Endothelial cell (in vitro differentiated cells): ENCODE measurements around the gene TEKT3. TPM values are rescaled to one million over a fixed set of nuclear protein-coding genes. Genes with fewer than 3 reads are reported as not detected.

Experiments
- DNase-seq: peaks from one replicate; pipeline ENCODE4 v3.0.0; 2021; ENCODE audit warnings: low spot score
- H3K27ac Mint-ChIP-seq: one replicate; pipeline ENCODE4 v1.8.0; 2021; ENCODE audit warnings: mixed read lengths, inconsistent platforms; ENCODE audit not compliant: unreplicated experiment
- H3K27me3 Mint-ChIP-seq: one replicate; pipeline ENCODE4 v1.8.0; 2021; ENCODE audit warnings: mild to moderate bottlenecking, moderate library complexity, mixed read lengths, inconsistent platforms; ENCODE audit not compliant: unreplicated experiment
- H3K36me3 Mint-ChIP-seq: one replicate; pipeline ENCODE4 v1.8.0; 2021; ENCODE audit warnings: mild to moderate bottlenecking, low read depth, mixed read lengths, inconsistent platforms; ENCODE audit not compliant: unreplicated experiment
- H3K4me1 Mint-ChIP-seq: one replicate; pipeline ENCODE4 v1.8.0; 2021; ENCODE audit warnings: mild to moderate bottlenecking, mixed read lengths, inconsistent platforms; ENCODE audit not compliant: unreplicated experiment
- H3K4me3 Mint-ChIP-seq: one replicate; pipeline ENCODE4 v1.8.0; 2021; ENCODE audit warnings: mild to moderate bottlenecking, mixed read lengths, inconsistent platforms; ENCODE audit not compliant: unreplicated experiment
- H3K9me3 Mint-ChIP-seq: one replicate; pipeline ENCODE4 v1.8.0; 2021; ENCODE audit warnings: mixed read lengths, inconsistent platforms; ENCODE audit not compliant: unreplicated experiment
- CTCF ChIP-seq: fragments of 200-600 bp; sonication (generic); IDR thresholded peaks from one replicate; pipeline ENCODE4 v1.5.0; 2021; ENCODE audit warnings: antibody characterized with exemption; ENCODE audit not compliant: unreplicated experiment
- total RNA-seq: library from RNA; stranded (reverse); fragmentation: NEBNext Ultra II Directional; extraction: Animal tissue kit (Norgen Biotek cat#: 25700); gene quantifications from one replicate; pipeline ENCODE4 v1.2.1, GENCODE V29; 2021; ENCODE audit not compliant: unreplicated experiment

TEKT3 gene
- total RNA-seq, 1 donor from 2014 or later, result 5.8 TPM

DNA sequence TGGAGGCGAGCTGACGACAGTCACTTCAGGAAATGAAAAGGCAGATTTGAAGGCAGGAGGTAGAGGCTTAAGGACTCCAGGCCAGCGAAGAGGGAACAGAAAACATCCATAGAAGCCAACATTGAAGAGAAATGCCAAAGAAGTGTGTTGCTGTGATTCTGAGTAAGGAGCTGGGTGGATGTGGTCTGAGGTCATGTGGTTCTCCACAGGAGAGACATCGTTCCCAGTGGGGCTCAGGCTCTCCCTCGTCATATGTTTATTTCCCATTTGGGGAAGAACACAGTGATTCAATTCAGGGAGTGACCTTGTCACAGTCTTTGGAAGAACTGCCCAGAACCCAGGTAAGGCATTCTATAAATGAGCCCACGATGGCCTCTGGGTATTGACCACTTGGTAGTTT is 69.7 kb downstream of the TEKT3 start:
- Mint-ChIP-seq H3K4me1 (peaks cover 23% of the 10 kb centered on the region), H3K27ac (no peak overlapping the region), H3K9me3 (no peaks in the 10 kb centered on the region), H3K4me3 (no peak overlapping the region), H3K36me3 (no peaks in the 10 kb centered on the region), H3K27me3 (no peaks in the 10 kb centered on the region)
- TF ChIP-seq CTCF, result no peak
- no peak for DNase-seq

- TF ChIP-seq CTCF, result no peak
- no peak for DNase-seq
- peaks cover 24% of the 10 kb centered on the region for H3K4me1 Mint-ChIP-seq
- no peak overlapping the region for H3K4me3 Mint-ChIP-seq
- H3K27ac Mint-ChIP-seq, result no peak overlapping the region
- H3K36me3 Mint-ChIP-seq, result no peaks in the 10 kb centered on the region
- no peaks in the 10 kb centered on the region for H3K9me3 Mint-ChIP-seq
- no peaks in the 10 kb centered on the region for H3K27me3 Mint-ChIP-seq
Observed at GRCh38 chr17:15270628-15271381, 70.6 kb downstream of the TEKT3 start.

DNA sequence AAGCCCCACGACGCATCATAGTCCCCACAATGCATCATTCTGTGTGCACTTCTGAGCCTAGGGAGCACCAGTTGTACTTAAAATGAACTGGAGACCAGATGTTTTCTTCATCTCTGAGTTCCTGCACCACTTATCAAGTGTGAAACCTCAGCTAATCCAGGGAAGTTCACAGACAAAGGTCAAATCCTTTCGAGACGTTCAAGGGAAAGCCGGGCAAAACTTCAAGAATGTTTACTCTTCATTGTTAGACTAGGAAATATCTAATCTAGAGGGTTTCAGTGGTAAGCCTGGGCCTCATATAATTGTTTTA is 71.7 kb downstream of the TEKT3 start:
- H3K36me3 Mint-ChIP-seq, result no peaks in the 10 kb centered on the region
- no peak for DNase-seq
- no peak overlapping the region for H3K27ac Mint-ChIP-seq
- TF ChIP-seq CTCF, result no peak
- no peak overlapping the region for H3K4me3 Mint-ChIP-seq
- no peaks in the 10 kb centered on the region for H3K27me3 Mint-ChIP-seq
- peaks cover 25% of the 10 kb centered on the region for H3K4me1 Mint-ChIP-seq
- H3K9me3 Mint-ChIP-seq, result no peaks in the 10 kb centered on the region

- Mint-ChIP-seq H3K4me3 (no peak overlapping the region), H3K9me3 (no peaks in the 10 kb centered on the region), H3K4me1 (peaks cover 25% of the 10 kb centered on the region), H3K36me3 (no peaks in the 10 kb centered on the region), H3K27ac (no peak overlapping the region), H3K27me3 (peaks cover under 1% of the 10 kb centered on the region)
- TF ChIP-seq CTCF, result no peak
- DNase-seq, result no peak
Observed at GRCh38 chr17:15269087-15269779, 72.2 kb downstream of the TEKT3 start.

DNA sequence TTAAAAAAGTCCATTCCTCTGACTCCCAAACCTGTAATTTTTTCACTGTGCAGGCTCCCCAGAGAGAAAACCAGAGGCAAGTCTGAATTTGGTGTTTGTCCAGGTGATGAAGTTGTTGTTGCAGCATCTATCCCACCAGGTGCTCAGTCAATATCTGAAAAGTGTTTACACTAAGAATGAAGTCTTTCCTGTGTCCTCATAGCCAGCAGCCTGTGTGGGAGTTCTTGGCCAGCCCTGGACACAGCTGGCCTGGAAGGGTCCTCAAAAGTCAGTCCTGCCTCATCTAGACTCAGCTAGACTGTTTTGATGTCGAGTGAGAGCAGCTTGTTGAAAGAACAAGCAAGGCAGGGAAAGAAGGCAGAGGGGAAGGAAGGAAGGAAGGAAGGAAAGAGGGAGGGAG is 72.9 kb downstream of the TEKT3 start:
- no peak for DNase-seq
- Mint-ChIP-seq H3K4me1 (peaks cover 25% of the 10 kb centered on the region), H3K36me3 (no peaks in the 10 kb centered on the region), H3K4me3 (no peak overlapping the region), H3K9me3 (no peaks in the 10 kb centered on the region), H3K27ac (no peak overlapping the region), H3K27me3 (peaks cover 1% of the 10 kb centered on the region)
- TF ChIP-seq CTCF, result no peak
